Activated naive CD4-positive, alpha-beta T cell treated with anti-CD3 and anti-CD28 coated beads, Interleukin-2, amount 50 U/mL, for 24 hours (primary cell): Measurements from ENCODE around the gene ZBTB48.
"Not testable (repeated sequence)": the region's sequence is repeated elsewhere in the genome, so short reads cannot be mapped to it uniquely, and the experiment has no call there.

ENCODE experiments used
- H3K27ac Mint-ChIP-seq: one replicate; pipeline ENCODE4 v1.8.0; 2021; ENCODE audit warnings: mild to moderate bottlenecking, mixed read lengths
- H3K27me3 Mint-ChIP-seq: one replicate; pipeline ENCODE4 v1.8.0; 2021; ENCODE audit warnings: mixed read lengths
- H3K36me3 Mint-ChIP-seq: one replicate; pipeline ENCODE4 v1.8.0; 2021; ENCODE audit warnings: mixed read lengths
- H3K4me1 Mint-ChIP-seq: one replicate; pipeline ENCODE4 v1.8.0; 2021; ENCODE audit warnings: mixed read lengths
- H3K4me3 Mint-ChIP-seq: one replicate; pipeline ENCODE4 v1.8.0; 2021; ENCODE audit warnings: mild to moderate bottlenecking, mixed read lengths
- H3K9me3 Mint-ChIP-seq: one replicate; pipeline ENCODE4 v1.8.0; 2021; ENCODE audit warnings: mixed read lengths

The ZBTB48 gene

DNA sequence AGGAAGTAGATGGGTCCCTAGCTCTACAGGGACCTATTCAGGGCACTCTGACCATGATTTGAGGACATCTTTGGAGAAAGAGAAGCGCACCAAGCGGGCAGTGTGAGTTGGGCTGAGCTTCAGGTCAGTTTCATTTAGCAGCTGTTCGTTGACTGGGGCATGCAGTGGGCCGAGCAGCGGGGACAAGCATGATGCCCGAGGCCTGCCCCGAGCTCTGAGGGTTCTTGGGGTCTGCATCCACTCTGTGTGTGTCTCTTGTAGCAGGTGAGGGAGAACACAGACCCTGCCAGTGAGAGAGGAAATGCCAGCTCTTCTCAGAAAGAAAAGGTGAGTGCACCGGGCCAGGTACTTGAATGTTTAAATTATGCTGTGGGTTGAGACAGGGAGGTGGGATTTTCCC lies 50.2 kb downstream of the ZBTB48 start:
- no peak overlapping the region for H3K4me3 Mint-ChIP-seq
- H3K27me3 Mint-ChIP-seq: no peaks in the 10 kb centered on the region
- H3K9me3 Mint-ChIP-seq: no peaks in the 10 kb centered on the region
- peaks cover 5% of the 10 kb centered on the region for H3K36me3 Mint-ChIP-seq
- peaks cover 31% of the 10 kb centered on the region for H3K4me1 Mint-ChIP-seq
- no peak overlapping the region for H3K27ac Mint-ChIP-seq

GRCh38 chr1:6631058-6631457 lies 51.3 kb downstream of the ZBTB48 start:
- no peak overlapping the region for H3K4me3 Mint-ChIP-seq
- H3K27me3 Mint-ChIP-seq: no peaks in the 10 kb centered on the region
- peaks cover 28% of the 10 kb centered on the region for H3K4me1 Mint-ChIP-seq
- peaks cover 5% of the 10 kb centered on the region for H3K36me3 Mint-ChIP-seq
- H3K27ac Mint-ChIP-seq: no peak overlapping the region
- H3K9me3 Mint-ChIP-seq: no peaks in the 10 kb centered on the region

GRCh38 chr1:6632588-6633514 lies 53.1 kb downstream of the ZBTB48 start:
- H3K27ac Mint-ChIP-seq: peak overlapping the region; percentile 30
- no peaks in the 10 kb centered on the region for H3K27me3 Mint-ChIP-seq
- H3K4me1 Mint-ChIP-seq: peaks cover 10% of the 10 kb centered on the region
- H3K36me3 Mint-ChIP-seq: peaks cover 1% of the 10 kb centered on the region
- H3K9me3 Mint-ChIP-seq: no peaks in the 10 kb centered on the region
- H3K4me3 Mint-ChIP-seq: no peak overlapping the region

DNA sequence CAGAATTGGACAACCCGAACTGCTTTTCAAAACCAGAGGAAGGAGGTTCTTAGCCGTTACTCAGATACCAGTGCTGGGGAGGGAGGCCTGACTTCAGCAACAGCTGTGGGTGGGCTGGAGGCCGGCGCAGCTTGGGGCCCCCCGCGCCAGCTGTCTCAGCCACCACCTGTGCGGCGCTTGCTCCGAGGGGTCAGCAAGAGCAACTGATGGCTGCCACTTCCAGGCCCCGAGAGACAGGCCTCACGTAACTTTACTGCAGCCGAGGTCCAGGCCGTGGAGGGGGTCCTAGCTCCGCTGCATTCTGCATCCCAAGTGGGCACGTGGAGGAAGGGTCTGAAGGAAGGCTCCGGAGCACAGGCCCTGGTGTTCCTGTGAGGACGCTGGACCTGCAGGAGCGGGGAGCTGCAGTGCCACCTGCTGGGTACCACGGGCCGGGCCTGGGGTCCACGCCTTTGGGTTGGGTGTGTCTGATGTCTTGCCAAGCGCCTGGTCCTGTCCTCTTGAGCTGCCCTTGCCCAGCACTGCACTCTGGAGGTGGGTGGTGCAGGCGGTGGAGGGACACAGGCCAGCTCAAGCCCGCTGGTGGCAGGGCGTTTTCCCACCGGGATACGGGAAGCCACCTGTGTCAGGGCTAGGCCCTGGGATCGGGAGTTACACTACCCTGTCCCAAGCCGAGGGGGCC lies 54.7 kb downstream of the ZBTB48 start:
- Mint-ChIP-seq H3K27ac (no peak overlapping the region), H3K27me3 (no peaks in the 10 kb centered on the region)

DNA sequence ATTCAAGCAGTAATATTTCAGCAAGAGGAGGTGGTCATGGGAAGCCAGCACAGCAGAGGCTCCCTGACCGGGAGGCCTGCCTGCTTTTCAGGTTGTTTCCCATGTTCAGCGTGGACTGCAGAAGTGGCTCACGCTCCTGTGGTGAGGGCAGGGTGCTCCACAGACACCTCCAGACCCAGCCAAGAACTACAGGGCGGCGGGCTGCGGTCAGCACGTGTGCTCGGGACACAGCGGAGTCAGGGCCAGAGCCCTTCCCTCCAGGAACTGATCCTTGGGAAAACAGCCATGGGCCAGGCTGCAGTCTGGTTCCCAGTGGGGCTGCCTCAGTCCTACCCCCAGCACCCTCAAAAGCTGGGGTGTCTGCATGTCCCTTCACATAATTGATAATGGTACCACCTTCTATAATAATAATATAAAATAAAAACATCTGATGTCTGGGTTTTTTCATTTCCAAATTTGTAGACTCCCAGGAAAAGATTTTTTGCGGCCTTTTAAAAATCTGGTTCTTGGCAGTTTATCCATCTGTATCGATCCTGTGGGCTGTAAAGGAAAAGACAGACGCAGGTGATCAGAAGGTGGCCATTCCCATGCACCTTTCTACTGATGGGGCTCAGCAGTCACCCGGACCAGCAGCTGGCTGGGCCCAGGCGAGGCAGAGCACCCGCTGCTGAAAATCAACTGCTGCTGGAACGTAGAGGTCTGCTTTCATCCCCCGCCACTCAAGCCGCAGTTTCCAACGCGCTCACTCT lies 55.5 kb downstream of the ZBTB48 start:
- no peaks in the 10 kb centered on the region for H3K4me1 Mint-ChIP-seq
- H3K9me3 Mint-ChIP-seq: no peaks in the 10 kb centered on the region
- no peak overlapping the region for H3K4me3 Mint-ChIP-seq
- H3K27me3 Mint-ChIP-seq: no peaks in the 10 kb centered on the region
- H3K36me3 Mint-ChIP-seq: peaks cover 2% of the 10 kb centered on the region
- no peak overlapping the region for H3K27ac Mint-ChIP-seq

More for the DNA sequence above, 54.7 kb downstream of the ZBTB48 start:
- Mint-ChIP-seq H3K9me3 (no peaks in the 10 kb centered on the region), H3K36me3 (no peaks in the 10 kb centered on the region), H3K4me1 (peaks cover 4% of the 10 kb centered on the region), H3K4me3 (no peak overlapping the region)

GRCh38 chr1:6635910-6636760 lies 56.3 kb downstream of the ZBTB48 start:
- H3K27me3 Mint-ChIP-seq: no peaks in the 10 kb centered on the region
- H3K27ac Mint-ChIP-seq: no peak overlapping the region
- peaks cover 2% of the 10 kb centered on the region for H3K36me3 Mint-ChIP-seq
- H3K9me3 Mint-ChIP-seq: no peaks in the 10 kb centered on the region
- H3K4me3 Mint-ChIP-seq: no peak overlapping the region
- H3K4me1 Mint-ChIP-seq: no peaks in the 10 kb centered on the region

GRCh38 chr1:6636778-6637177 lies 57.0 kb downstream of the ZBTB48 start:
- not testable (repeated sequence) for H3K4me3 Mint-ChIP-seq, H3K9me3 Mint-ChIP-seq, H3K4me1 Mint-ChIP-seq, H3K27ac Mint-ChIP-seq, H3K36me3 Mint-ChIP-seq, H3K27me3 Mint-ChIP-seq

- no peaks in the 10 kb centered on the region for H3K27me3 Mint-ChIP-seq
- no peaks in the 10 kb centered on the region for H3K9me3 Mint-ChIP-seq
- H3K27ac Mint-ChIP-seq: no peak overlapping the region
- H3K4me3 Mint-ChIP-seq: no peak overlapping the region
- H3K4me1 Mint-ChIP-seq: no peaks in the 10 kb centered on the region
- peaks cover 8% of the 10 kb centered on the region for H3K36me3 Mint-ChIP-seq
These were observed 58.0 kb downstream of the ZBTB48 start for GRCh38 chr1:6637770-6638169.

GRCh38 chr1:6638226-6638625 lies 58.4 kb downstream of the ZBTB48 start:
- Mint-ChIP-seq H3K27me3 (no peaks in the 10 kb centered on the region), H3K9me3 (no peaks in the 10 kb centered on the region), H3K36me3 (peaks cover 10% of the 10 kb centered on the region), H3K27ac (no peak overlapping the region), H3K4me1 (no peaks in the 10 kb centered on the region), H3K4me3 (no peak overlapping the region)
